Erythroblast (primary cell): ENCODE results near the gene SPEG.

Source experiments
- GATA1 ChIP-seq: IDR thresholded peaks from 2 replicates; pipeline ENCODE4 v1.6.1; 2011; ENCODE audit warnings: low read depth, mild to moderate bottlenecking, control low read depth, low read length, moderate library complexity
- POLR2A ChIP-seq: IDR thresholded peaks from 2 replicates; pipeline ENCODE4 v1.6.1; 2011; ENCODE audit warnings: mild to moderate bottlenecking, low read length

DNA sequence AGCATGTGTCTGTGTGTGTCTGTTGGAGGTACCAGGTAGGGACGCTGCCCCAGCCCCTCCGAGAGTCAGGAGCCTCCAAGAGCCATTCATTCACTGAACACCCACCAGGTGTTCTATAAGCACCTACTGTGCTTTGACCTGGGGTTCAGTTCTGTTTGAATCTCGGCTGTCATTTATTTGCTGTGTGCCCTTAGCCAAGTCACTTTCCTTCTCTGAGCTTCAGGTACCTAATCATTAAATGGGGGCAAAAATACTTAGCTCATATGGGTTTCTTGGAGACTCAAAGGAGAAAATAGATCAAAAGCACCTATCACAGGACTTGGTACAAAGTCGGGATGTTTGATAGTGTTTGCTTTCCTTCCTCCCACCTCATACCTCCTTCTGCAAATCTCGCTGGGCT lies 92.8 kb downstream of the SPEG start:
- TF ChIP-seq POLR2A: no peak
- no peak for TF ChIP-seq GATA1
